Bronchial epithelial cell (primary cell): ENCODE measurements around the gene CAMK4. TPM values are rescaled to one million over a fixed set of nuclear protein-coding genes. Genes with fewer than 3 reads are reported as not detected.

Experiments
- DNase-seq: peaks from one replicate; pipeline ENCODE4 v3.0.0-alpha.2; 2010; ENCODE audit warnings: low read depth
- FAIRE-seq: peaks from 2 replicates; lab custom pipeline; 2011; peaks lifted over from hg19 to GRCh38; lab: Jason Lieb, UNC
- H3K27me3 ChIP-seq: 2 replicates; pipeline ENCODE4 v1.5.1; 2011; ENCODE audit warnings: low read length; ENCODE audit not compliant: control insufficient read depth, insufficient read depth
- H3K36me3 ChIP-seq: 2 replicates; pipeline ENCODE4 v1.5.1; 2011; ENCODE audit warnings: low read length; ENCODE audit not compliant: control insufficient read depth, insufficient read depth
- H3K4me3 ChIP-seq: 2 replicates; pipeline ENCODE4 v1.5.1; 2011; ENCODE audit warnings: mild to moderate bottlenecking, low read depth, low read length, control low read depth
- CTCF ChIP-seq: IDR thresholded peaks from 2 replicates; pipeline ENCODE4 v1.5.1; 2011; ENCODE audit warnings: mild to moderate bottlenecking, moderate library complexity, low read length, control low read depth, inconsistent platforms; ENCODE audit not compliant: insufficient read depth, severe bottlenecking
- total RNA-seq: library from RNA; depleted of rRNA; stranded (reverse); fragments of >200 nt; gene quantifications from 2 replicates; pipeline ENCODE4 v1.2.1, GENCODE V29; 2014

The CAMK4 gene
- total RNA-seq, 1 donor from 2014 or later: 0.26 TPM

GRCh38 chr5:111486055-111486454 lies 261.9 kb downstream of the CAMK4 start:
- DNase-seq (no peak), FAIRE-seq (no peak)
- TF ChIP-seq CTCF: no peak
- Histone ChIP-seq H3K36me3 (no peaks in the 10 kb centered on the region), H3K27me3 (no peaks in the 10 kb centered on the region), H3K4me3 (no peak overlapping the region)

GRCh38 chr5:111486926-111487325 lies 262.7 kb downstream of the CAMK4 start:
- H3K36me3 ChIP-seq: no peaks in the 10 kb centered on the region
- FAIRE-seq (no peak), DNase-seq (no peak)
- H3K27me3 ChIP-seq: no peaks in the 10 kb centered on the region
- TF ChIP-seq CTCF: no peak
- H3K4me3 ChIP-seq: no peak overlapping the region

- no peak for FAIRE-seq
- no peak overlapping the region for H3K4me3 ChIP-seq
- H3K36me3 ChIP-seq: no peaks in the 10 kb centered on the region
- H3K27me3 ChIP-seq: no peaks in the 10 kb centered on the region
- no peak for DNase-seq
- TF ChIP-seq CTCF: no peak
These were observed 264.2 kb downstream of the CAMK4 start for GRCh38 chr5:111488353-111488752.

- TF ChIP-seq CTCF: no peak
- FAIRE-seq: no peak
- no peak for DNase-seq
- Histone ChIP-seq H3K27me3 (no peaks in the 10 kb centered on the region), H3K36me3 (no peaks in the 10 kb centered on the region), H3K4me3 (no peak overlapping the region)
These were observed 268.8 kb downstream of the CAMK4 start for GRCh38 chr5:111493031-111493430.

- H3K4me3 ChIP-seq: no peak overlapping the region
- DNase-seq: peak; percentile 94
- no peak for TF ChIP-seq CTCF
- H3K36me3 ChIP-seq: peaks cover 1% of the 10 kb centered on the region
- no peaks in the 10 kb centered on the region for H3K27me3 ChIP-seq
- FAIRE-seq: no peak
These were observed 270.3 kb downstream of the CAMK4 start for GRCh38 chr5:111494355-111494999.

- Histone ChIP-seq H3K36me3 (peaks cover 3% of the 10 kb centered on the region), H3K4me3 (no peak overlapping the region), H3K27me3 (no peaks in the 10 kb centered on the region)
- FAIRE-seq (no peak), DNase-seq (no peak)
- TF ChIP-seq CTCF: no peak
These were observed 271.0 kb downstream of the CAMK4 start for GRCh38 chr5:111495159-111495558.
